ENCODE results near the gene GALNT13.

GRCh38 chr2:154223726-154224125, 352.0 kb downstream of the GALNT13 start:
- no peak for TF ChIP-seq CTCF (IDR thresholded peaks at IDR 0.05; ENCODE audit: insufficient read depth, low read length, poor library complexity, severe bottlenecking)
- no peak for TF ChIP-seq EZH2phosphoT487 (conservative IDR thresholded peaks at IDR 0.05; ENCODE audit: low read length)

Data from SU-DHL-6 (cell line).